Measurements from ENCODE around the gene ZNHIT1.

The ZNHIT1 gene

DNA sequence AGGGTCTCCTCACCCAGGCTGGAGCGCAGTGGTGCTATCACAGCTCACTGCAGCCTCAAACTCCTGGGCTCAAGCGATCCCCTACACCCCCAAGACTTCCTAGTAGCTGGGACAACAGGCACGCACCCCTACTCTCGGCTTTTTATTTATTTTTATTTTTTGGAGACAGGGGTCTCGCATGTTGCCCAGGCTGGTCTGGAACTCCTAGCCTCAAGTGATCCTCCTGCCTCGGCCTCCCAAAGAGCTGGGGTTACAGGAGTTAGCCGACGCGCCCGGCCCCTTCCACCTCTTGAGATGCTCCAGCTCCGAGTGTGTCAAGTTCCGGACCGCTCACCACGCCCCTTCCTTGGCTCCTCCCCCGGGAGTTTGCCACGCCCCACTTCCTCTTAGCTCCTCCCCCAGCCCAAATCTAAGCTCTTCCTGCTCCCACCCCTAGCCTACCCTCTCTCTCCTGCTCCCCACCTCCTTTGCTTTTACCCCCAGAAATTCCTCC is 44.2 kb upstream of the ZNHIT1 start:
- H3K4me1 ChIP-seq (ENCODE audit: control insufficient read depth, insufficient read depth, low read length, unreplicated experiment), result peaks cover 24% of the 10 kb centered on the region
- H3K4me3 ChIP-seq (ENCODE audit: low read depth, low read length), result peak overlapping the region; percentile 70
- peaks cover 75% of the 10 kb centered on the region for H3K27me3 ChIP-seq (ENCODE audit: insufficient read depth, low read length)
- no peak overlapping the region for H2AFZ ChIP-seq (ENCODE audit: low read length, unreplicated experiment)
- H3K79me2 ChIP-seq (ENCODE audit: control insufficient read depth, insufficient read depth, low read length, unreplicated experiment), result no peaks in the 10 kb centered on the region
- H3K27ac ChIP-seq (ENCODE audit: low read depth, low read length), result peak overlapping the region; percentile 25; the same call in 1 of the 2 replicates
- H3K36me3 ChIP-seq (ENCODE audit: insufficient read depth, low read length), result no peaks in the 10 kb centered on the region

DNA sequence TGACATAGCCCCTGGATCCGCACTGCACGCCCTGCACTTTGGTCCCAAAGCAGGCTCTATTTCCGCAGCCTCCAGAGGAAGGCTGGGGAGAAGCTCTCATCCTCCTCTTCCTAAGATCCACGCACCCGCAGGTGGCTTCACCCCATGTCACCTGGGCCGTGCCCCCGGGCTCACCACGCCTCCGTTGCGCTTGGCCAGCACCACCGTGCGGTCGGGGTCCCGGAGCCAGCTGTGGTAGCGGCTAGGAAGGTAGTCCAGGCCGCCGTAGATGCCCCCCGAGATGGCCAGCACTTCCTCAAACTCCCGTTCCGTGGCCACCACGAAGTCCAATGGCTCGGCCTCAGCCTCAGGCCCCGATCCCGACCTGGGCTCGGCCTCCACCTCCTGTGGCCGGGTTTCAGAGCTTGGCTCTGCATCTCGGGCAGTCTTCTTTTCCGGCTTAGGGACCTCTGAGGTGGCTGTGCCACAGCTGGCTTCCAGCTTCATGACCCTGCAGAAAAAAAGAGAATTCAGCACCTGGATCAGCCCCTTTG is 43.6 kb upstream of the ZNHIT1 start:
- H3K27ac ChIP-seq (ENCODE audit: low read depth, low read length), result no peak overlapping the region
- H3K4me3 ChIP-seq (ENCODE audit: low read depth, low read length), result 0 out of 2 replicates have a peak overlapping the region, but pooled peaks have one; percentile 24
- H3K27me3 ChIP-seq (ENCODE audit: insufficient read depth, low read length), result peaks cover 80% of the 10 kb centered on the region
- H2AFZ ChIP-seq (ENCODE audit: low read length, unreplicated experiment), result no peak overlapping the region
- no peaks in the 10 kb centered on the region for H3K36me3 ChIP-seq (ENCODE audit: insufficient read depth, low read length)
- no peaks in the 10 kb centered on the region for H3K79me2 ChIP-seq (ENCODE audit: control insufficient read depth, insufficient read depth, low read length, unreplicated experiment)
- H3K4me1 ChIP-seq (ENCODE audit: control insufficient read depth, insufficient read depth, low read length, unreplicated experiment), result peaks cover 18% of the 10 kb centered on the region

DNA sequence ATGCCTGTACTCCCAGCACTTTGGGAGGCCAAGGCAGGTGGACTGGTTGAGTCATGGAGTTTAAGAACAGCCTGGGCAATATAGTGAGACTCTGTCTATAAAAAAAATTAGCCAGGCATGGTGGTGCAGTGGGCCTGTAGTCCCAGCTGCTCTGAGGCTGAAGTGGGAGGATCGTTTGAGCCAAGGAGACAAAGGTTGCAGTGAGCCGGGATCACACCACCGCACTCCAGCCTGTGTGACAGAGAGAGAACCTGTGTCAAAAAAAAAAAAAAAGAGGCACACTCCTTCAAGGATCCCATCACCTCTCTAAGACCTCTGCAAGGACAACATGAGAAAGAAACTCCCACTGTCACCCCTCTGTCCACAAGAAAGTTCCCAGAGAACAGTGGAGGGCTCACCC is 42.3 kb upstream of the ZNHIT1 start:
- H3K27me3 ChIP-seq (ENCODE audit: insufficient read depth, low read length), result peaks cover 84% of the 10 kb centered on the region

DNA sequence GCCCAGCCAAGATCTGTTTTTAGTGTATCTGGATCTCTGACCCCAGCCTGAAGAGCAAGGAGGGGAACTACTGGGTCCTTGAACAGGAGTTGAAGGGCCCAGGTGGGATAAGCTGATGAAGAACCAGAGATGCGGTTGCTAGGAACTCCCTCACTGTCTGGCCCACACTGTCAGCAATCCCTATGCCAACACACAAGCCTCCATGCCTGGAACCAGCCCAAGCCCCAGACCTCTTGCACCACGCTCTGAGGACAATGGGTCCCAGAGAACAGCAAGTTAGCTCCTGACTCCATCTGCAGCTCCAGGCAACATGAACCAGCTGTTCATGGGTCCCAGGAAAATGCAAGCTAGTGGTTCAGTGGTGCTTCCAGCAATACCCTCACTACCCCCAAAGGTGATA is 40.3 kb upstream of the ZNHIT1 start:
- Histone ChIP-seq H2AFZ (ENCODE audit: low read length, unreplicated experiment) (no peak overlapping the region), H3K36me3 (ENCODE audit: insufficient read depth, low read length) (no peaks in the 10 kb centered on the region), H3K4me1 (ENCODE audit: control insufficient read depth, insufficient read depth, low read length, unreplicated experiment) (peaks cover 7% of the 10 kb centered on the region), H3K4me3 (ENCODE audit: low read depth, low read length) (no peak overlapping the region), H3K79me2 (ENCODE audit: control insufficient read depth, insufficient read depth, low read length, unreplicated experiment) (no peaks in the 10 kb centered on the region), H3K27ac (ENCODE audit: low read depth, low read length) (no peak overlapping the region), H3K27me3 (ENCODE audit: insufficient read depth, low read length) (peaks cover 72% of the 10 kb centered on the region)

More for the DNA sequence above, 42.3 kb upstream of the ZNHIT1 start:
- Histone ChIP-seq H3K4me1 (ENCODE audit: control insufficient read depth, insufficient read depth, low read length, unreplicated experiment) (peaks cover 10% of the 10 kb centered on the region), H3K79me2 (ENCODE audit: control insufficient read depth, insufficient read depth, low read length, unreplicated experiment) (no peaks in the 10 kb centered on the region), H3K27ac (ENCODE audit: low read depth, low read length) (no peak overlapping the region), H3K36me3 (ENCODE audit: insufficient read depth, low read length) (no peaks in the 10 kb centered on the region), H2AFZ (ENCODE audit: low read length, unreplicated experiment) (no peak overlapping the region), H3K4me3 (ENCODE audit: low read depth, low read length) (no peak overlapping the region)

DNA sequence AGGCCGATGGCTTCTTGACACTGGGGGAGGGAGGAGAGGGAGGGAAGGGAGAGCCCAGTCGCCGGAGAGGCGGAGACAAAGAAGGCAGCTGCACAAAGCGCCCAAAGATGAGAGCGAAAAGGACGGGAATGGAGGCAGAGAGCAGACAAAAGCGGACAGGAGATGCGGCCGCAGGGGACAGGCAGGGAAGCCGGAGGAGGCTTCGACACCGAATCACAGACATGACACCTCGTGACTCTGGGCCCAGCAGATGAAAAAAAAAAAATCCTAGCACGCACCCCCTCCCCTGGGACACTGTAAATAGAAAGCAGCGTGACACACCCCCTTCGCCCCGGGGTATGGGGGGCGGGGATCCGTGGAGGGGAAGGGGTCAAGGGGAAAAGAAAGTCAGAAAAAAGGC is 38.8 kb upstream of the ZNHIT1 start:
- H3K4me1 ChIP-seq (ENCODE audit: control insufficient read depth, insufficient read depth, low read length, unreplicated experiment), result no peaks in the 10 kb centered on the region
- H3K27me3 ChIP-seq (ENCODE audit: insufficient read depth, low read length), result peaks cover 63% of the 10 kb centered on the region
- H3K4me3 ChIP-seq (ENCODE audit: low read depth, low read length), result peak overlapping the region; percentile 52
- no peak overlapping the region for H2AFZ ChIP-seq (ENCODE audit: low read length, unreplicated experiment)
- no peak overlapping the region for H3K27ac ChIP-seq (ENCODE audit: low read depth, low read length)
- no peaks in the 10 kb centered on the region for H3K36me3 ChIP-seq (ENCODE audit: insufficient read depth, low read length)
- no peaks in the 10 kb centered on the region for H3K79me2 ChIP-seq (ENCODE audit: control insufficient read depth, insufficient read depth, low read length, unreplicated experiment)

DNA sequence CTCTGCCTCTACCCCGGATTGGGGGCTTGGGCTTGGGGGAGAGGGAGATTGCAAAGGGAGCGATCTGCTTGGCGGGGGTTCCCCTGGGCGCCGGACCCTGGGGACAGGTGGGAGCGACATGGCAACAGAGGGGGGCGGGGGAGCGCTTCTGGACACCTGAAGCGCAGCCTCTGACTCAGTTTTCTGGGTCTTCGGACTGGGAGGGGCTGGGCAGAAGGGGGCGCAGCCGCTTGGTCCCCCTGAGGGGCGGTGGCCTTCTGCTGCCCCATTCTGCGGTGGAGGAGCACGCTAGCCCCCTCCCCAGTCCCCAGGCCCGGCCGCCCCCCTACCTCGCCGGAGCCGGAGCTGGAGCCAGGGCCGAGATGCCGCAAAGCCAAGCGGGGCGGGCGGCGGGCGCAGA is 38.3 kb upstream of the ZNHIT1 start:
- H3K4me3 ChIP-seq (ENCODE audit: low read depth, low read length), result no peak overlapping the region
- H3K27me3 ChIP-seq (ENCODE audit: insufficient read depth, low read length), result peaks cover 57% of the 10 kb centered on the region
- H3K79me2 ChIP-seq (ENCODE audit: control insufficient read depth, insufficient read depth, low read length, unreplicated experiment), result no peaks in the 10 kb centered on the region
- H2AFZ ChIP-seq (ENCODE audit: low read length, unreplicated experiment), result no peak overlapping the region
- H3K27ac ChIP-seq (ENCODE audit: low read depth, low read length), result no peak overlapping the region
- H3K4me1 ChIP-seq (ENCODE audit: control insufficient read depth, insufficient read depth, low read length, unreplicated experiment), result peaks cover 3% of the 10 kb centered on the region
- H3K36me3 ChIP-seq (ENCODE audit: insufficient read depth, low read length), result no peaks in the 10 kb centered on the region

DNA sequence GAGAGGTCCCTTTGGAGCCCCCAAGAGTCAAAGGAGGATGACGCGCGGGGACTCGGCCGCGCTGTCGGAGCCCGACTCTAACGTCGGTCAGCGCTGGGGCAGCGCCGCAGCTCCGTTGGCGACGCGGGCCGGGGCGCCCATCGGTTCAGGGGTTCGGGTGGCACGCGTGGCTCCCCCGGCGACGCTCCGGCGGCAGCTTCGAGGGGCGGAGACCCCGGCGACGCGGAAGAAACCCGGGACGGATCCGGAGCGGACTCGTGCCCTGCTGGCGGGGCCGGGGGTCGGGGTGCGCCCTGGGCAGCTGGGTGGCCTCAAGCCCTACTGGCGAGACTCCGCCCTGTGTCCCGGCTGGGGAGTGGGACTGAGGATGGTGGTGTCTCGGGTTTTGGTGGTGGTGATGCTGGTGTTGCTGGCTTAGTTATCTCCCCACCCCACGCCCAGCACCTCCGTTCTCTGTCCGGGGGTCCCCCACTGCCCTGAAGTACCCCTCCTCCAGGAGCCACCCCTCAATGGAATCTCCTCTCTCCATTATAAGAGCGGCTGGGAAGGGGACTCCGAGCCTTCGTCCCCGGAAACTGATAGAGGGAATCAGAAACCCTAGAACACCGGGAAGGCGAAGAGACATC is 37.7 kb upstream of the ZNHIT1 start, which contains the start of gene NAT16:
Gene NAT16 (minus strand): TSS at position 164 of the 626 bp plus-strand sequence. CDS start 5,486 bp downstream, outside the sequence.
- H3K4me3 ChIP-seq (ENCODE audit: low read depth, low read length), result peak within 1 kb of the TSS; percentile 52
- H3K4me1 ChIP-seq (ENCODE audit: control insufficient read depth, insufficient read depth, low read length, unreplicated experiment), result peaks cover 6% of the 10 kb centered on the region
- no peak within 1 kb of the TSS for H3K27ac ChIP-seq (ENCODE audit: low read depth, low read length)
- no peak within 1 kb of the TSS for H2AFZ ChIP-seq (ENCODE audit: low read length, unreplicated experiment)
- no peaks in the 10 kb centered on the region for H3K36me3 ChIP-seq (ENCODE audit: insufficient read depth, low read length)
- H3K27me3 ChIP-seq (ENCODE audit: insufficient read depth, low read length), result peaks cover 54% of the 10 kb centered on the region
- H3K79me2 ChIP-seq (ENCODE audit: control insufficient read depth, insufficient read depth, low read length, unreplicated experiment), result no peaks in the 10 kb centered on the region

DNA sequence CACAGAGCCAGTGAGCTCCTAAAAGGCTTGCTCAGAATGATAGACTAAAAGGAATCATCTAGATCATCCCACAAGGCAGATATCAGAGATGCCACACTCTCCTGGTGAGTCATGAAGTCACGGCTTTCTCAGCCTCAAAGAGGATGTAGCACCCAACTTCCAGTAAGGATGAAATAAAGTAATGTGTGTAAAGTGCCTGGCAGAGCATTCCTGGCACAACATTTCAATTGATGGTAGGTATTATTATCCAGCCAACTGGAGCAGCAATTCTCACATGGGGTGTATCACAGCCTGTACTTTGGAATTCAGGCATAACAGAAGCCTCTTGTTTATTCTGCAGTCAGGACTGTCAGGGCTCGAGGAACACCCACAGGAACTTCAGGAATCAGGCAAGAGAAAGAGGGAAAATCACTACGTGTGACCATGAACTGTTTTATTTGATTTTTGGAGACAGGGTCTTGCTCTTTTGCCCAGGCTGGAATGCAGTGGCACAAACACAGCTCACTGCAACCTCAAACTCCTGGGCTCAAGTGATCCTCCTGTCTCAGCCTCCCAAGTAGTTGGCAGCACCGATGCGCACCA is 32.6 kb upstream of the ZNHIT1 start:
- Histone ChIP-seq H3K79me2 (ENCODE audit: control insufficient read depth, insufficient read depth, low read length, unreplicated experiment) (no peaks in the 10 kb centered on the region), H2AFZ (ENCODE audit: low read length, unreplicated experiment) (no peak overlapping the region), H3K27ac (ENCODE audit: low read depth, low read length) (no peak overlapping the region), H3K4me3 (ENCODE audit: low read depth, low read length) (no peak overlapping the region), H3K4me1 (ENCODE audit: control insufficient read depth, insufficient read depth, low read length, unreplicated experiment) (peaks cover 6% of the 10 kb centered on the region), H3K36me3 (ENCODE audit: insufficient read depth, low read length) (no peaks in the 10 kb centered on the region), H3K27me3 (ENCODE audit: insufficient read depth, low read length) (peaks cover 11% of the 10 kb centered on the region)

DNA sequence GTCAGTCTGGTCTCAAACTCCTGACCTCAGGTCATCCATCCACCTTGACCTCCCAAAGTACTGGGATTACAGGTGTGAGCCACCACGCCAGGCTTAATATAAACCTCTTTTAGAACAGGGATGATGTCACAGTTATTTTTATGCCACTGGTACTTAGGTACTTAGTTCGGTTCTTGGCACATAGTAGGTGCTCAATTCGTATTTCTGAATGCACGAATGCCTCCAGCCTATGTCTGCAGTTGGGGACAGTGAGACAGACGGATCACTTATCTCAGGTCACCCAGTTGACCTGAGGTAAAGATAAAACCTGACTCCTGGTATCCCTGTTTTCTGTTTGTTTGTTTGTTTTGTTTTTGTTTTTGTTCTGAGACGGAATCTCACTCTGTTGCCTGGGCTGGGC is 31.8 kb upstream of the ZNHIT1 start:
- H3K36me3 ChIP-seq (ENCODE audit: insufficient read depth, low read length), result no peaks in the 10 kb centered on the region
- no peak overlapping the region for H3K4me3 ChIP-seq (ENCODE audit: low read depth, low read length)
- H3K27me3 ChIP-seq (ENCODE audit: insufficient read depth, low read length), result peaks cover 4% of the 10 kb centered on the region; the same call in 1 of the 2 replicates
- peaks cover 6% of the 10 kb centered on the region for H3K4me1 ChIP-seq (ENCODE audit: control insufficient read depth, insufficient read depth, low read length, unreplicated experiment)
- H3K79me2 ChIP-seq (ENCODE audit: control insufficient read depth, insufficient read depth, low read length, unreplicated experiment), result no peaks in the 10 kb centered on the region
- H3K27ac ChIP-seq (ENCODE audit: low read depth, low read length), result no peak overlapping the region
- no peak overlapping the region for H2AFZ ChIP-seq (ENCODE audit: low read length, unreplicated experiment)

DNA sequence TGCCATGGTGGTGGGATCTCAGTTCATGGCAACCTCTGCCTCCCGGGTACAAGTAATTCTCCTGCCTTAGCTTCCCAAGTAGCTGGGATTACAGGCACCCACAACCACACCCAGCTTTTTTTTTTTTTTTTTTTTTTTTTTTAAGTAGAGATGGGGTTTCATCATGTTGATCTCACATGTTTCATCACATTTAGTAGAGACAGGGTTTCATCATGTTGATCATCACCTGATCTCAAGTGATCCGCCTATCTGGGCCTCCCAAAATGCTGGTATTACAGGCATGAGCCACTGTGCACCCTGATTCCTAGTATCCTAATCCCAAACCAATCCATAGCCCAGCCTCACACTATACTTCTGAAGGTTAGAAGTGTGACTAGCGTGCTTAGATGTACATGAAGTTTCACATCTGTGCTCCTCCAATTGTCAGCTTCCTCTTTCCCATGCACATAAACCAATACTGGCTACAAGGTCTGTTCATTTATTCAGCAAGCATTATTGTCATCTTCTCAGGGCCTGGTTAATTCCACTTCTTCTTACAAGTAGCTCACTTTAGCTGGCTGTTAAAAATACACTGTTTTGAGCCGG is 31.0 kb upstream of the ZNHIT1 start:
- Histone ChIP-seq H3K27ac (ENCODE audit: low read depth, low read length) (no peak overlapping the region), H3K36me3 (ENCODE audit: insufficient read depth, low read length) (no peaks in the 10 kb centered on the region)

More for the DNA sequence above, 31.0 kb upstream of the ZNHIT1 start:
- no peaks in the 10 kb centered on the region for H3K79me2 ChIP-seq (ENCODE audit: control insufficient read depth, insufficient read depth, low read length, unreplicated experiment)
- H3K4me3 ChIP-seq (ENCODE audit: low read depth, low read length), result no peak overlapping the region
- no peak overlapping the region for H2AFZ ChIP-seq (ENCODE audit: low read length, unreplicated experiment)
- H3K4me1 ChIP-seq (ENCODE audit: control insufficient read depth, insufficient read depth, low read length, unreplicated experiment), result peaks cover 6% of the 10 kb centered on the region
- H3K27me3 ChIP-seq (ENCODE audit: insufficient read depth, low read length), result peaks cover 3% of the 10 kb centered on the region; the same call in 1 of the 2 replicates

Measured in ACC112 (cell line).